HepG2 (cell line): ENCODE results near the gene EPB41L5. TPM values are rescaled to one million over a fixed set of nuclear protein-coding genes. Genes with fewer than 3 reads are reported as not detected.

Experiments used
- ATF7 ChIP-seq, 2 experiments: fragments of 450-650 bp in 1 of 2; sonication (generic) in 1 of 2; formaldehyde crosslinking in 1 of 2; IDR thresholded peaks; 2 replicates each; pipeline versions ENCODE4 v1.4.0 to v1.6.1; 2016 to 2020; ENCODE audit warnings: antibody characterized with exemption in 1 of 2, mild to moderate bottlenecking in 1 of 2, missing genetic modification reagents in 1 of 2
- CC2D1A ChIP-seq: sonication (generic); formaldehyde crosslinking; IDR thresholded peaks from 2 replicates; pipeline ENCODE4 v1.8.1; 2023; ENCODE audit warnings: mild to moderate bottlenecking, missing genetic modification reagents
- CCDC6 ChIP-seq: sonication (generic); formaldehyde crosslinking; IDR thresholded peaks from 2 replicates; pipeline ENCODE4 v1.8.1; 2022; ENCODE audit warnings: mild to moderate bottlenecking, missing genetic modification reagents, moderate library complexity
- DR1 ChIP-seq: sonication (generic); formaldehyde crosslinking; IDR thresholded peaks from 2 replicates; pipeline ENCODE4 v1.8.0; 2021; ENCODE audit warnings: mild to moderate bottlenecking, missing genetic modification reagents, inconsistent platforms
- FOXM1 ChIP-seq: sonication (generic); formaldehyde crosslinking; IDR thresholded peaks from 2 replicates; pipeline ENCODE4 v1.5.0; 2020; ENCODE audit warnings: missing genetic modification reagents
- JDP2 ChIP-seq: sonication (generic); formaldehyde crosslinking; IDR thresholded peaks from 2 replicates; pipeline ENCODE4 v1.8.1; 2022; ENCODE audit warnings: missing genetic modification reagents, borderline replicate concordance
- KLF11 ChIP-seq: IDR thresholded peaks from 2 replicates; pipeline ENCODE4 v1.6.1; 2016; ENCODE audit warnings: missing compliant biosample characterization
- KLF9 ChIP-seq: IDR thresholded peaks from 2 replicates; pipeline ENCODE4 v1.6.1; 2016; ENCODE audit warnings: low read depth
- MIER2 ChIP-seq: IDR thresholded peaks from 2 replicates; pipeline ENCODE4 v1.6.1; 2016; ENCODE audit warnings: missing biosample characterization, missing genetic modification reagents
- MTF2 ChIP-seq: sonication (generic); formaldehyde crosslinking; IDR thresholded peaks from 2 replicates; pipeline ENCODE4 v1.5.0; 2020; ENCODE audit warnings: missing genetic modification reagents, borderline replicate concordance
- NKX3-1 ChIP-seq: sonication (generic); formaldehyde crosslinking; IDR thresholded peaks from 2 replicates; pipeline ENCODE4 v1.5.0; 2020; ENCODE audit warnings: missing genetic modification reagents
- POLR2A ChIP-seq, 2 experiments: IDR thresholded peaks; 2 replicates each; pipeline ENCODE4 v1.6.1; 2011; ENCODE audit warnings: low read depth in 2 of 2, low read length in 2 of 2, mild to moderate bottlenecking in 1 of 2, moderate library complexity in 1 of 2; ENCODE audit not compliant: insufficient read depth in 1 of 2
- RFXANK ChIP-seq: IDR thresholded peaks from 2 replicates; pipeline ENCODE4 v1.6.1; 2016
- SAP130 ChIP-seq: IDR thresholded peaks from 2 replicates; pipeline ENCODE4 v1.6.1; 2016; ENCODE audit warnings: low read depth
- ZNF12 ChIP-seq: sonication (generic); formaldehyde crosslinking; IDR thresholded peaks from 2 replicates; pipeline ENCODE4 v1.5.0; 2020; ENCODE audit warnings: missing genetic modification reagents
- ZNF138 ChIP-seq: sonication (generic); formaldehyde crosslinking; IDR thresholded peaks from 2 replicates; pipeline ENCODE4 v1.5.0; 2020; ENCODE audit warnings: mild to moderate bottlenecking, low read depth, missing genetic modification reagents
- ZNF235 ChIP-seq: sonication (generic); formaldehyde crosslinking; IDR thresholded peaks from 2 replicates; pipeline ENCODE4 v1.8.1; 2023; ENCODE audit warnings: mild to moderate bottlenecking, missing genetic modification reagents, borderline replicate concordance
- ZNF350 ChIP-seq: sonication (generic); formaldehyde crosslinking; IDR thresholded peaks from 2 replicates; pipeline ENCODE4 v1.4.0; 2020; ENCODE audit warnings: mild to moderate bottlenecking, low read depth, missing genetic modification reagents, borderline replicate concordance
- ZNF644 ChIP-seq: IDR thresholded peaks from 2 replicates; pipeline ENCODE4 v1.6.1; 2016; ENCODE audit warnings: low read depth
- ZNF670 ChIP-seq: sonication (generic); formaldehyde crosslinking; IDR thresholded peaks from 2 replicates; pipeline ENCODE4 v1.8.0; 2022; ENCODE audit warnings: mild to moderate bottlenecking, missing genetic modification reagents, borderline replicate concordance
- ZNF883 ChIP-seq: sonication (generic); formaldehyde crosslinking; IDR thresholded peaks from 2 replicates; pipeline ENCODE4 v1.5.1; 2020; ENCODE audit warnings: mild to moderate bottlenecking, missing genetic modification reagents; ENCODE audit errors: not compliant biosample characterization
- polyA plus RNA-seq, 8 experiments: library from polyadenylated mRNA; depleted of rRNA in 3 of 8; stranded (reverse) in 7 of 8; unstranded in 1 of 8; fragments of >200 nt; fragmentation: Illumina TruSeq in 4 of 8; extraction: Trizol in 4 of 8; gene quantifications; 2 replicates each; pipeline versions ENCODE4 v1.2.1 to v1.2.3, GENCODE V29; 2011 to 2016; ENCODE audit warnings: low read depth in 4 of 8, missing spikeins in 1 of 8, mixed read lengths in 1 of 8; ENCODE audit not compliant: insufficient read depth in 1 of 8
- total RNA-seq, 5 experiments: library from RNA; depleted of rRNA; stranded (reverse); fragments of >200 nt; fragmentation: Illumina TruSeq; extraction: Trizol; gene quantifications; 2 replicates each; pipeline ENCODE4 v1.2.3, GENCODE V29; 2016; ENCODE audit warnings: low read depth in 1 of 5
- TF ChIP-seq, protein P1 (sequence below), 2 experiments: sonication (generic) in 1 of 2; formaldehyde crosslinking in 1 of 2; IDR thresholded peaks; 2 replicates each; pipeline versions ENCODE4 v1.4.0 to v1.6.1; 2018 to 2020; ENCODE audit warnings: missing genetic modification reagents in 2 of 2, borderline replicate concordance in 1 of 2, low read depth in 1 of 2, mild to moderate bottlenecking in 1 of 2, missing biosample characterization in 1 of 2
- TF ChIP-seq, protein P2 (sequence below), 2 experiments: IDR thresholded peaks; 2 replicates each; pipeline ENCODE4 v1.6.1; 2011 to 2012; ENCODE audit warnings: low read length in 2 of 2, borderline replicate concordance in 1 of 2, low read depth in 1 of 2, mild to moderate bottlenecking in 1 of 2, moderate library complexity in 1 of 2
- TF ChIP-seq, protein P3 (sequence below): sonication (generic); formaldehyde crosslinking; IDR thresholded peaks from 2 replicates; pipeline ENCODE4 v1.5.0; 2020; ENCODE audit warnings: missing genetic modification reagents

The EPB41L5 gene
- total and polyA plus RNA-seq, 2 of the 13 experiments (the other 11 are each of a cell fraction or from before 2014, with no cell fraction given): 40.5 to 47.5 TPM

DNA sequence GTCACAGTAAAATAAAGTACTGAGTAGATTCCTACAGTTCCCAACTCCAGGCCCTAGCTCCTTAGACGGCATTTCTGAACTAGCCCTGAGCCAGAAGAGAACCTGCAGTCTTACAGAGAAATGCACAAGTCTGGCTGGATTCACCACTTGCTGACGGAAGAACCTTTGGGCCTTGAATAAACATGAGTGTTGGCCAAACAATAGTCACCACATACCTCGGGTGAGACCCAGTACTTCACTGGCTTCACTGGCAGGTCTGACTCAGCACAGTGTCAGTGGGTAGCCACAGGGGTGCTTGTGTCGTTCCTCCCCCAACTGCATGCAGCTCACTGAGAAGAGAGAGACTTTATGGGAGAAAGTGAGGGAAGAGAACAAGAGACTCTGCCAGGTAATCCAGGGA is 121.4 kb downstream of the EPB41L5 start (continued):
- TF ChIP-seq, protein P1, sequence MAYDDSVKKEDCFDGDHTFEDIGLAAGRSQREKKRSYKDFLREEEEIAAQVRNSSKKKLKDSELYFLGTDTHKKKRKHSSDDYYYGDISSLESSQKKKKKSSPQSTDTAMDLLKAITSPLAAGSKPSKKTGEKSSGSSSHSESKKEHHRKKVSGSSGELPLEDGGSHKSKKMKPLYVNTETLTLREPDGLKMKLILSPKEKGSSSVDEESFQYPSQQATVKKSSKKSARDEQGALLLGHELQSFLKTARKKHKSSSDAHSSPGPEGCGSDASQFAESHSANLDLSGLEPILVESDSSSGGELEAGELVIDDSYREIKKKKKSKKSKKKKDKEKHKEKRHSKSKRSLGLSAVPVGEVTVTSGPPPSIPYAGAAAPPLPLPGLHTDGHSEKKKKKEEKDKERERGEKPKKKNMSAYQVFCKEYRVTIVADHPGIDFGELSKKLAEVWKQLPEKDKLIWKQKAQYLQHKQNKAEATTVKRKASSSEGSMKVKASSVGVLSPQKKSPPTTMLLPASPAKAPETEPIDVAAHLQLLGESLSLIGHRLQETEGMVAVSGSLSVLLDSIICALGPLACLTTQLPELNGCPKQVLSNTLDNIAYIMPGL (CRISPR knock-in tag; IDR thresholded peaks at IDR 0.05; ENCODE audit: borderline replicate concordance in 1 of 2, low read depth in 1 of 2): no peak
- TF ChIP-seq ZNF644 (CRISPR knock-in tag): peak; percentile 76; the same call in 1 of the 2 replicates
- TF ChIP-seq ZNF883 (CRISPR knock-in tag): no peak
- TF ChIP-seq MTF2: no peak
- no peak for TF ChIP-seq ATF7 (IDR thresholded peaks at IDR 0.05)
- TF ChIP-seq ATF7 (CRISPR knock-in tag; IDR thresholded peaks at IDR 0.05): no peak
- TF ChIP-seq POLR2A (IDR thresholded peaks at IDR 0.05; ENCODE audit: insufficient read depth in 1 of 2, low read depth in 2 of 2, low read length in 2 of 2): no peak
- TF ChIP-seq SAP130 (CRISPR knock-in tag): peak; percentile 22; the same call in 1 of the 2 replicates
- no peak for TF ChIP-seq KLF9 (CRISPR knock-in tag)
- TF ChIP-seq, protein P2, sequence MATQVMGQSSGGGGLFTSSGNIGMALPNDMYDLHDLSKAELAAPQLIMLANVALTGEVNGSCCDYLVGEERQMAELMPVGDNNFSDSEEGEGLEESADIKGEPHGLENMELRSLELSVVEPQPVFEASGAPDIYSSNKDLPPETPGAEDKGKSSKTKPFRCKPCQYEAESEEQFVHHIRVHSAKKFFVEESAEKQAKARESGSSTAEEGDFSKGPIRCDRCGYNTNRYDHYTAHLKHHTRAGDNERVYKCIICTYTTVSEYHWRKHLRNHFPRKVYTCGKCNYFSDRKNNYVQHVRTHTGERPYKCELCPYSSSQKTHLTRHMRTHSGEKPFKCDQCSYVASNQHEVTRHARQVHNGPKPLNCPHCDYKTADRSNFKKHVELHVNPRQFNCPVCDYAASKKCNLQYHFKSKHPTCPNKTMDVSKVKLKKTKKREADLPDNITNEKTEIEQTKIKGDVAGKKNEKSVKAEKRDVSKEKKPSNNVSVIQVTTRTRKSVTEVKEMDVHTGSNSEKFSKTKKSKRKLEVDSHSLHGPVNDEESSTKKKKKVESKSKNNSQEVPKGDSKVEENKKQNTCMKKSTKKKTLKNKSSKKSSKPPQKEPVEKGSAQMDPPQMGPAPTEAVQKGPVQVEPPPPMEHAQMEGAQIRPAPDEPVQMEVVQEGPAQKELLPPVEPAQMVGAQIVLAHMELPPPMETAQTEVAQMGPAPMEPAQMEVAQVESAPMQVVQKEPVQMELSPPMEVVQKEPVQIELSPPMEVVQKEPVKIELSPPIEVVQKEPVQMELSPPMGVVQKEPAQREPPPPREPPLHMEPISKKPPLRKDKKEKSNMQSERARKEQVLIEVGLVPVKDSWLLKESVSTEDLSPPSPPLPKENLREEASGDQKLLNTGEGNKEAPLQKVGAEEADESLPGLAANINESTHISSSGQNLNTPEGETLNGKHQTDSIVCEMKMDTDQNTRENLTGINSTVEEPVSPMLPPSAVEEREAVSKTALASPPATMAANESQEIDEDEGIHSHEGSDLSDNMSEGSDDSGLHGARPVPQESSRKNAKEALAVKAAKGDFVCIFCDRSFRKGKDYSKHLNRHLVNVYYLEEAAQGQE (IDR thresholded peaks at IDR 0.05; ENCODE audit: borderline replicate concordance in 1 of 2, low read depth in 1 of 2, low read length in 2 of 2): no peak
- no peak for TF ChIP-seq RFXANK (CRISPR knock-in tag)
- no peak for TF ChIP-seq JDP2 (CRISPR knock-in tag)
- no peak for TF ChIP-seq CCDC6 (CRISPR knock-in tag)
- no peak for TF ChIP-seq DR1 (CRISPR knock-in tag)
- TF ChIP-seq ZNF670: no peak
- TF ChIP-seq KLF11 (CRISPR knock-in tag): no peak
- TF ChIP-seq ZNF138: no peak
- TF ChIP-seq FOXM1 (CRISPR knock-in tag): no peak
- no peak for TF ChIP-seq CC2D1A (CRISPR knock-in tag)
- TF ChIP-seq, protein P3, sequence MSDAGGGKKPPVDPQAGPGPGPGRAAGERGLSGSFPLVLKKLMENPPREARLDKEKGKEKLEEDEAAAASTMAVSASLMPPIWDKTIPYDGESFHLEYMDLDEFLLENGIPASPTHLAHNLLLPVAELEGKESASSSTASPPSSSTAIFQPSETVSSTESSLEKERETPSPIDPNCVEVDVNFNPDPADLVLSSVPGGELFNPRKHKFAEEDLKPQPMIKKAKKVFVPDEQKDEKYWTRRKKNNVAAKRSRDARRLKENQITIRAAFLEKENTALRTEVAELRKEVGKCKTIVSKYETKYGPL: no peak
- no peak for TF ChIP-seq NKX3-1
- no peak for TF ChIP-seq ZNF235 (CRISPR knock-in tag)
- TF ChIP-seq ZNF350 (CRISPR knock-in tag): no peak
- TF ChIP-seq MIER2 (CRISPR knock-in tag): 0 out of 2 replicates have a peak, but pooled peaks have one; percentile 10
- 0 out of 2 replicates have a peak, but pooled peaks have one; percentile 59 for TF ChIP-seq ZNF12 (CRISPR knock-in tag)
